Measurements from ENCODE around the gene ATP10D.
A peak's percentile ranks its signal among the peaks of the same experiment; 100 is the strongest.
"Not testable (repeated sequence)": the region's sequence is repeated elsewhere in the genome, so short reads cannot be mapped to it uniquely, and the experiment has no call there.

ATP10D gene

DNA sequence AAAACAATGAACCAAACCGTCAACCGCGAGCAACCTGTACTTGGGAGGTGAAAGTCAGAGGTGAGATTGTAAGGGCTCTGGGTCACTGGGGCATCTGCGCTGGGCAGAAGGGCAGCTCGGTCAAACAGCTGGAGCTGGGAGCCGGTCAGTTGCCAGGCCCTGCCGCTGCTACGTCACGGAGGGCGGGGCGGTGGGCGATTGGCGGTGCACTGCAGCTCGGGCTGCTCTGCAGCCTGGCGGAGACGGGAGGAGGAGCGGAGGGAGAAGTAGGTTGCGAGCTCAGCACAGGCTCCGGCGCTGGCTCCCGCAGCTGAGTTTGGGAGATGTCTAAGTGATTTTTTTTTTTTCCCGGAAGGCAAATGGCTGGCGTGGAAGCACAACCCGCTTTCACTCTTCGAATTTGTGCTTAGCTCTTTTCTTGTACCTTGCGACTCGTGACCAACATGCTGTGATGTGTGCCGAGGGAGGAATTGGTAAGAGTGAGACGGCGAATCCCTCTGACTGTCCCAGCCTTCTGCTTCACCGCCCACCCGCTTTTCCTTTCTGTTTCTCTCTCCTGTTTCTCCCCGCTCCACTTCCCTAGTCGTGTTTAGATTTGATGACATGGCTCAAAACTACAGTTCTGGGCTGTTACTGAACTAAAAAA lies at the start of gene ATP10D:
ATP10D (plus strand) TSS at position 229 of the 646 bp plus-strand sequence. CDS start 27,266 bp downstream, outside the sequence.
- DNase-seq (ENCODE audit: low spot score), result peak; percentile 65

DNA sequence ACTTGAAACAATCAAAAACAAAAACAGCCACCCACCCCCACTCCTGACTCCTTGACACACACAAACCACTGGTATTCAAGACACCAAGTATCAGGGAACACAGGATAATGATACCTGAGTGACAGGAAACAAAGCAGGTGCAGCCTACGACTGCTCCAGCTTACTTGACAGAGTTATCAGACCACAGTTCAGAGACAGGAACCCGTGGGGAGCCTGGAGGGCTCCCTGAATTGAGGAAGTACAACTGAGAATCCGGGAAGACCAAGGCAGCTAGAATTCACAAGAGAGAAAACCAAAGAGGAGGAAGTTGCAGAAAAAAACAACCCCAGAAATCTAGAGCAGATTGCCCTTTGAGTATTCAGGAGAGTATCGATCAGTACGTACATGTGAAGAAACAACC lies 42.1 kb upstream of the ATP10D start:
- no peak for DNase-seq (ENCODE audit: low spot score)

DNA sequence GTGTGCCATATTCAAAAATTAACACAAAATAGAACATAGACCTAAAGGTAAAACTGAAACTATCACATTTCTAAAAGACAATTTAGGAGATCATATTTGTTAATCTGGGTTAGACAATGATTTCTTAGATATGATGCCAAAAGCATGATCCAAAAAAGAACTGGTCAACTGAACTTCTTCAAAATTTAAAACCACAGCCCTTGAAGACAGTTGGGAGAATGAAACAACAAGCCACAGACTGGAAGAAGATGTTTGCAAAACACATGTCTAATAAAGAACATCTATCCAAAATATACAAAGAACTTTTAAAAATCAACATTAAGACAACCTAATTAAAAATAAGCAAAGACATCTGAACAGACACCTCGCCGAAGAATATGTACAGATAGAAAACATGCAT lies 41.0 kb upstream of the ATP10D start:
- no peak for DNase-seq (ENCODE audit: low spot score)

GRCh38 chr4:47451657-47452056 lies 33.4 kb upstream of the ATP10D start:
- no peak for DNase-seq (ENCODE audit: low spot score)

GRCh38 chr4:47462799-47463234 lies 22.3 kb upstream of the ATP10D start:
- DNase-seq (ENCODE audit: low spot score), result no peak

DNA sequence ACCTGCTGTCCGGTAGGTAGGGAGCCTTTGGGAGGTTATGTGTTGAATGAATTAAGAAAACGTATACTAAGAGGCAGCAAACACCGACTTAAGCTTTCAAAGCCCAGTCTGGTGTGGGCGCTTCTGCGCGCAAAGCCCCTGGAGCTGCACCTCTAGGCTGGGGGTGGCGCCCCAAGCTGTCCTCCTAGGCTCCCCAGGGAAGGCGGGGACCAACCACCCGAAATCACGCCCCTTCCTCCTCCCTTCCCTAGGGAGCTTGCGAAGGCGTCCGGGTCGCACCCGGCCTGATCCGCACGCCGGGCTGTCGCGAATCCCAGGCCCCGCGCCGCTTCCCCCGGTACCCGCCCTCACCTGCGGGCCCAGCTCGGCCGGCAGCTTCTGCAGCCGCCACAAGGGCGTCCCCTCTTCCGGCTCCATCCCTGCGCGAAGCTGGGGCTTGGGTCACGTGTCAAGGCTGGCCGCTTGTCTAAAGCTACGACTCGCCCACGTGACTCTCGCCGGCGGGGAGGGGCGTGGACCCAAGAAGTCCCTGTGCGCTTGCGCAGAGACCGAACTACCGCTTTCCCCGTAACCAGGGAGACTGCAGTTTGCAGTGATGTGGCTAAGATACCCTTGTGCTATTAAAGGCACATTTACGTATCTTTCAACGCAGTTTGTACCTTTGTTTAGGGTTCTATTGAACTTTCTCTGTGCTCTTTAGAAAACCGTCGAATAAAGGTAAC lies 21.7 kb upstream of the ATP10D start, which contains the start of gene COMMD8:
COMMD8 (minus strand) TSS at position 468 of the 722 bp plus-strand sequence; CDS start at position 417, 51 bp downstream.
- DNase-seq (ENCODE audit: low spot score), result peak; percentile 98

DNA sequence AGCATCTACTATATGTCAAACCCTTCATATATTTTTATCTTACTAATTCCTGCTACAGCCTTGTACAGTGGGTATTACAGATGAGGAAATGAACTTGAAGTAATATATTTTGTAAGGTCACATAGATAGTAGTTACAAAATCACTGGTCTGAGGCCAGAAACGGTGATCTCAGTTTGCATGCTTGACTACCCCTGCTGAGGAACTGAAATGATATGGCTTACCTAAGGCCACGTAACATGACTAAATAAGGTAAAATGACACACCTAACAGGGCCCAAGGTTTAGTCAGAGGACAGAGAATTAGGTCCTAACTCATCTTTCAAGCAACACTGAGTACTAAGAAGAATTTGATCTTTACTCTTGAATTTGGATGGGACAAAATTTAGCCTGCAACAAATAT lies 20.1 kb upstream of the ATP10D start:
- no peak for DNase-seq (ENCODE audit: low spot score)

GRCh38 chr4:47466056-47466785 lies 18.9 kb upstream of the ATP10D start:
- DNase-seq (ENCODE audit: low spot score), result no peak

DNA sequence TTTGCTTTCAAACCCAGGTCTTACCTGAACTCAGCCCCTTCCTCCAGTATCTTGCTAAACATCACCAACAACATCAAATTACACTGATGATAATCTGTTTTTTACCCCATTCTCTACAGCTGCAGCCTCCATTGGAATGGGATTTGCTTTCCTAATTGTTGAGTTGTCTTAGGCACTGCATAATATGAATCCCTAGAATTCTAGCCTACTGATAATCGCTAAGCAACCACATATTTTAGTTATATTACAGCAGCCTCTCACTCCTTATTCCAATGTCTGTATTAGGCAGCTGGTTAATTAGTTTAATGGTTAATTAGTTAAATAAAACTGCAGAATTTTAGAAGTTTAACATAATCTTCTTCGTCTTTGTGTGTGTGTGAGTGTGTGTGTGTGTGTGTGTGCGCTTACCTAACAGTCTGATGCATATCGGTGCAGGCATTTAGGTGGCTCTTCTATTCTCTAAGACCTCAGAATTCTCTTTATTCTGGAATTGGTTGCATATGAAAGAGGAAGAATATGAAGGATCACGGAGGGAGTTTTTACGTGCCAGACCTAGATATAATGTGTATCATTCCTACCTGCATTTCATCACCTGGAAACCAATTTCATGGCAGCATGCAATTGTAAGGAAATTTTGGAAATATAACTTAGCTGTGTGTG lies 16.2 kb upstream of the ATP10D start:
- no peak for DNase-seq (ENCODE audit: low spot score)

DNA sequence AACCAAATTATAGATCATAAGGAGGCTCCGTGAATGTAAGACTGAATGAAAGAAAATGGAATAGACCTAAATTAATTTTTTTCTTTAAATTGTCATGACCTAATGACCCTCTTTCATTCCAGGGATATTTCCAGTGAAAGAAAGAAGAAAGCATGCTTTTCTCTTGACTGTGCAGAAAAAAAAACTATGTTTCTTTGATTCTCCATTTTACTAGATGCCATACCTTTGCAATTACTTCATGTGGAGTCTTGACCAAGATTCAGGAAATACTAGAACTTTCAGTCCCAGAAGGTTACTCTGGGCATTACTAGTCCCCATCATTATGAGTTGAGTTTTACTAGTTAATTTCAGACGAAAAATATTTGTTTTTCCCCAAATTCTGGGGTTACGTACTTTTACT lies 15.1 kb upstream of the ATP10D start:
- no peak for DNase-seq (ENCODE audit: low spot score)

DNA sequence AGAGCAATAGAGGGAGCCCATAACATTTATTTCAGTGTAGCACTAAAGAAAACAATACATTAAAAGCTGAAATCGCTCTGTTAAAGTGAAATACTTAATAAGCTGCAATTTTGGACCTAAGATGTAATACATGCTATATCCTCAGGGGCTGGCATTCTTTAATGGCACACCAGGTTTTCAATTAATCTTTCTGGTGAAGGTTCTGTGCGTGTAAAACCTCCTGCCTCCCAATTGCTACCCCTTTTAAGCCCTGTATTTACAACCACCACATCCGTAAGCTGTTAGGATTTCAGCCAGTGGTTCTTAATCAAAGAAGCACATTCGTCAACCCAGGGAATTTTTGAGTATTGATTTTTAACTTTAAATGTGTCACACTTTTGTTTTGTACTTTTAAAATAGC lies 14.0 kb upstream of the ATP10D start:
- no peak for DNase-seq (ENCODE audit: low spot score)

- no peak for DNase-seq (ENCODE audit: low spot score)
These were observed 13.5 kb upstream of the ATP10D start for GRCh38 chr4:47471591-47471990.

- DNase-seq (ENCODE audit: low spot score), result no peak
These were observed 11.8 kb upstream of the ATP10D start for GRCh38 chr4:47473141-47473750.

DNA sequence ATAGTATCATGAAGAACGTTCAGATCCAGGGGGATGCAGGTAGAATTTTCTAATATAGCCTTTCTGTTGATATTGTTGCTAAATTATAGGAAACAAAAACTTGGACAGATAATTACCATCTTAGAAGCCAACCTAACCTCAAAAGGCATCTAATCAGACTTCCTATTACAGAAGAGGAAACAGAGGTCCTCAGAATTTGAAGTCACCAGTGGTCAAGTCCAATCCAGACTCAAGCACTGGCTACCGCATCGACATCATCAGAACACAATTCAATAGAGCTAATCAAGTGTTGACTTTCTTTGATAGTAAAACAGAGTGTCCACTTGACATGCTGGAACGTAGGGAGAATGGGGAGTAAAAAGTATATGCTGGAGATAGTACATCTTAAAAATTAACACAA lies 10.3 kb upstream of the ATP10D start:
- DNase-seq (ENCODE audit: low spot score), result no peak

- DNase-seq (ENCODE audit: low spot score), result no peak
These were observed 9.7 kb upstream of the ATP10D start for GRCh38 chr4:47475411-47475810.

DNA sequence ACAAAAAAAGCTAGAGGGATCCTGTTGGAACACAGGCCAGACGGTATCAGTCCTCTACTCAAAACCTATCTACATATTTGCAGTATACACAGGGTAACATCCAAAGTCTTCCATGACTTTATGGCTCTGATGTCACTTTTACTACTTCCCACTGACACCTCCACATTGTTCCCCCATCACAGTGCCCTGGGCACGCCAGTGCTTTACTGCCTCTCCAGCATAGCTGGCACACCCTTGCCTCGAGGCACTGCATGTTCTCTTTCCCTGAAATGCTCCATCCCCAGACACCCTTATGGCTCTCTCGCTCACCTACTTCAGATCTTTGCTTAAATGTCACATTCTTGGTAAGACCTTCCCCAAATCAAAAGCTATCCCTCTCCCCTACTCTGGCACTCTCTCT lies 6.3 kb upstream of the ATP10D start:
- no peak for DNase-seq (ENCODE audit: low spot score)

DNA sequence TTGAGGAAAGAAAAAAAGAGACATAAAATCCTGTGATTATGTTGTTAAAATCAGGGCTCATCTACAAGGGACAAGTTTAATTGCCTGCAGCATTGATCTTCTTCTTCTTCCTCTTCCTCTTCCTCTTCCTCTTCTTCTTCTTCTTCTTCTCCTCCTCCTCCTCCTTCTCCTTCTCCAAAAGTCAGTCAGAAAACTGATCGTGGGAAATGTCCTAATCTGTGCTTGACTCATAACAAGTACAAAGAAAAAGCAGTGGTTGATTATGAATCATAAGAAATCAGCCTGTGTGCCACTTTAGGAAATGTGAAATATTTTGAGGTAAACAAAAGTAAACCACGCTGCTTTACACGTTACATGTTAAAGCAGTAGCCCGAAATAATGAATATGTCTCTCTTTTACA lies 2.7 kb upstream of the ATP10D start:
- DNase-seq (ENCODE audit: low spot score), result peak; percentile 26

DNA sequence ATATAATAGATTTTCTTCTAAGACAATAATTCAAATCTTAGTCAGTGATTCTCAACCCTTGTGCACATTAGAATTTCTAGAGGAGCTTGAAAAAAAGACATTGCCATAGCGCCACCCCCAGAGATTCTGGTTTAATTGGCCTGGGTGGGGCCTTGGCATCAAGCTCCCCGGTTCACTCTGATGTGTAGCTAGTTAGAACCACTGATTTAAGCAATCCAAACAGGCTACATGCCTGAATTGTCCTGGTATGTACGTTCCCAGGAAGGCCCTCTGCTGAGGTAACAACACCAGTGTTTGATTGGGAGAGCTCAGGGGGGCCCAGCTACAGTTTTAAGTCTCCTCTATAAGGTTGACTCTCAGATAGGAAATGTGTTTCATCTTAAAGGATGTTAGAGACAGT lies 1.3 kb upstream of the ATP10D start:
- no peak for DNase-seq (ENCODE audit: low spot score)

GRCh38 chr4:47484168-47484567 lies 907 bp upstream of the ATP10D start:
- no peak for DNase-seq (ENCODE audit: low spot score)

GRCh38 chr4:47485768-47486167 lies 693 bp downstream of the ATP10D start:
- no peak for DNase-seq (ENCODE audit: low spot score)

DNA sequence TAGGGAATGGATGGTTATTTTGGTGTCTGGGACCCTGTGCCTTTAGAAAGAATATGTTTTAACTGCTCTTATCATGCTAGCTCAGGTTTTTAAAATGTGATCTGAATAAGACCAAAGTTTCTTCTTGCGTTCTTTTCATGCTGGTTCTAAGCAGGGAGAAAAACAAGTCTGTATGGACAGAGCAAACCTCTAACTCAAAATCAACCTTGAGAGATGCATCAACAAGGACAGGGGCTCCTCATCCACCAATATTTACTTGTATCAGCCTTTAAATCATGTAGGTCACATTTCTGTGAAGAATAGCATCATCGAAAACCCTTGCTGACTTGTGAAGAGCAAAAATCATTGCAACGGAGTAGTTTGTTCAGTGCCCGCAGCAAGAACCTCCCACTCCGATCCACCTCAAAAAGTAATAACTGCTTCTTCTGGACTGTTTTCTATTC lies 1.2 kb downstream of the ATP10D start:
- DNase-seq (ENCODE audit: low spot score), result no peak

GRCh38 chr4:47486727-47487126 lies 1.7 kb downstream of the ATP10D start:
- not testable (repeated sequence) for DNase-seq (ENCODE audit: low spot score)
